Activated T-cell treated with anti-CD3 and anti-CD28 coated beads for 48 hours (primary cell): ENCODE measurements around the gene STH.

ENCODE experiments used
- DNase-seq: peaks from one replicate; pipeline ENCODE4 v3.0.0-alpha.2; 2020; ENCODE audit warnings: low read depth

STH gene

DNA sequence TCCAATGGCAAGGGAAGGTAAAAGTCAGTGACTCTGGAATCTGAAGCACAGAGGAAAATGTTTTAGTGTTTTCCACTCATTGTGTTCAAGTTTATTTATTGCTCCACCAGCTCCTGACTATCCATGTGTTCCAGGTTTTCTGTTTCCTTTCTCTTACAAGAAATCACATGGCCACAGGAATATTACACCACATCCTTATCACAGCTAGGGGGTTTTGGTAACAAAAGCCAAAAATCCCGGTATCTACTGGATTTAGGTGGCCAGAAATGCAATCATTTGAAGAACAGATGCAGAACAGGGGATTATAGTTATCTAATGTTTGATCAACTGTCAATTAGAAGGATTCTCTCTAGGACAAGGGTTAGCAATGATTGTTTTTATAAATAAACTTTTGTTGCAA is 47.9 kb downstream of the STH start:
- DNase-seq, result no peak

DNA sequence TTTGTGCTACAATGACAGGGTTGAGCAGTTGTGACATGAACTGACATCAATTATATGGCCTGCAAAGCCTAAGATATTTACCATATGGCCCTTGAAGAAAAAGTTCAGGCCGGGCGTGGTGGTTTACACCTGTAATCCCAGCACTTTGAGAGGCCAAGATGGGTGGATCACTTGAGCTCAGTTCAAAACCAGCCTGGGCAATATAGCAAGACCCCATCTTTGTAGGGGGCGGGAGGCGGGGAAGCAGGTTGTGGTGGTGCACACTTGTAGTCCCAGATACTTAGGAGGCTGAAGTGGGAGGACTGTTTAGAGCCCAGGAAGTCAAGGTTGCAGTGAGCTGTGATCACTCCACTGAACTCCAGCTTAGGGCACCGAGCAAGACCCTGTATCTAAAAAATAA is 48.3 kb downstream of the STH start:
- DNase-seq, result no peak

DNA sequence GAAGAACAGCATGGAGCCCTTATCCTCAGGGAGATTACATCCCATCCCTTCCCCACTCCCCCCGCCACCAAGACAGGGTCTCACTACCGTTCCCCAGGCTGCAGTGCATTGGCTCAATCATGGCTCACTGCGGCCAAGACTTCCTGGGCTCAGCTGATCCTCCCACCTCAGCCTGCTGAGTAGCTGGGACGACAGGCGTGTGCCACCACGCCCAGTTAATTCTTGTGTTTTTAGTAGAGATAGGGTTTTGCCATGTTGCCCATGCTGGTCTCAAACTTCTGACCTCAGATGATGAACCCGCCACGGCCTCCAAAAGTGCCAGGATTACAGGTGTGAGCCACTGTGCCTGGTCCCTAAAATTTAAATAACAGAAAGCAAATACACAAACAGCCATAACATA is 48.8 kb downstream of the STH start:
- no peak for DNase-seq
